ENCODE measurements around the gene NET1. TPM values are rescaled to one million over a fixed set of nuclear protein-coding genes. Genes with fewer than 3 reads are reported as not detected.

The NET1 gene
- total RNA-seq, 1 donor from 2014 or later: 57.7 TPM

- peaks cover 18% of the 10 kb centered on the region for H3K4me1 Mint-ChIP-seq (ENCODE audit: unreplicated experiment)
- peaks cover 6% of the 10 kb centered on the region for H3K27me3 Mint-ChIP-seq (ENCODE audit: unreplicated experiment)
- H3K9me3 Mint-ChIP-seq (ENCODE audit: unreplicated experiment): no peaks in the 10 kb centered on the region
- TF ChIP-seq, protein P1, sequence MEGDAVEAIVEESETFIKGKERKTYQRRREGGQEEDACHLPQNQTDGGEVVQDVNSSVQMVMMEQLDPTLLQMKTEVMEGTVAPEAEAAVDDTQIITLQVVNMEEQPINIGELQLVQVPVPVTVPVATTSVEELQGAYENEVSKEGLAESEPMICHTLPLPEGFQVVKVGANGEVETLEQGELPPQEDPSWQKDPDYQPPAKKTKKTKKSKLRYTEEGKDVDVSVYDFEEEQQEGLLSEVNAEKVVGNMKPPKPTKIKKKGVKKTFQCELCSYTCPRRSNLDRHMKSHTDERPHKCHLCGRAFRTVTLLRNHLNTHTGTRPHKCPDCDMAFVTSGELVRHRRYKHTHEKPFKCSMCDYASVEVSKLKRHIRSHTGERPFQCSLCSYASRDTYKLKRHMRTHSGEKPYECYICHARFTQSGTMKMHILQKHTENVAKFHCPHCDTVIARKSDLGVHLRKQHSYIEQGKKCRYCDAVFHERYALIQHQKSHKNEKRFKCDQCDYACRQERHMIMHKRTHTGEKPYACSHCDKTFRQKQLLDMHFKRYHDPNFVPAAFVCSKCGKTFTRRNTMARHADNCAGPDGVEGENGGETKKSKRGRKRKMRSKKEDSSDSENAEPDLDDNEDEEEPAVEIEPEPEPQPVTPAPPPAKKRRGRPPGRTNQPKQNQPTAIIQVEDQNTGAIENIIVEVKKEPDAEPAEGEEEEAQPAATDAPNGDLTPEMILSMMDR (IDR thresholded peaks at IDR 0.05; ENCODE audit: unreplicated experiment): no peak
- no peak within 1 kb of the TSS for H3K27ac Mint-ChIP-seq (ENCODE audit: unreplicated experiment)
- no peak for DNase-seq (ENCODE audit: low spot score)
- H3K4me3 Mint-ChIP-seq (ENCODE audit: unreplicated experiment): no peak within 1 kb of the TSS
- H3K36me3 Mint-ChIP-seq (ENCODE audit: low read depth, unreplicated experiment): no peaks in the 10 kb centered on the region
Measured at GRCh38 chr10:5499493-5500140, 87.3 kb downstream of the NET1 start, which contains the start of gene CALML5. TSS of gene CALML5 (minus strand) at chr10:5499570. CDS start at chr10:5499438, 132 bp downstream.

DNA sequence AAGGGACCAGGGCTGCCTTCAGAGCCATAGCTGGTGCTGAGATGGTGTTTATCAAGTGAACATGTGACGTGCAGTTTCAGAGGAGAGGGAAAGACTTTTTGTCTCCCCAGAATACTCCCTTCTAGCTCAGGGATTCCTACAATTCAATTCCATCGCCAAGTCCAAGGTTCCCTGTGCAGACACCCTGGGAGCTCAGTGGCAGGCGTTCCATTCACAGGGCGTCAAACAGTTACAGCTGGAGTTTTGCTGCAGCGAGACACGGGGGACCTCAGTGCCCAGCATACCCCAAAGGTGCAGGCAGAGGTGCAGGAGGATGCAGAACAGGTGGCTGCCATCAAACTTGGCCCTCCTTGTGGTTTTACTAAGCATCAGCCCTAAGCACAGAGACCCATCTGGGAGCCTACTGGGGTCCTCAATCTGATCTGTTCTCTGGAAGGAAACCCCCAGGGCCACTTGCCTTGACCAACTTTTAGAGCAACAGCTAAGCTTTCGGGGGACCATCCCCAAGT, 87.9 kb downstream of the NET1 start:
- H3K4me3 Mint-ChIP-seq (ENCODE audit: unreplicated experiment): no peak overlapping the region
- no peaks in the 10 kb centered on the region for H3K9me3 Mint-ChIP-seq (ENCODE audit: unreplicated experiment)
- no peaks in the 10 kb centered on the region for H3K36me3 Mint-ChIP-seq (ENCODE audit: low read depth, unreplicated experiment)
- DNase-seq (ENCODE audit: low spot score): no peak
- peaks cover 6% of the 10 kb centered on the region for H3K27me3 Mint-ChIP-seq (ENCODE audit: unreplicated experiment)
- TF ChIP-seq, protein P1 (IDR thresholded peaks at IDR 0.05; ENCODE audit: unreplicated experiment): no peak
- H3K27ac Mint-ChIP-seq (ENCODE audit: unreplicated experiment): no peak overlapping the region
- peaks cover 18% of the 10 kb centered on the region for H3K4me1 Mint-ChIP-seq (ENCODE audit: unreplicated experiment)

DNA sequence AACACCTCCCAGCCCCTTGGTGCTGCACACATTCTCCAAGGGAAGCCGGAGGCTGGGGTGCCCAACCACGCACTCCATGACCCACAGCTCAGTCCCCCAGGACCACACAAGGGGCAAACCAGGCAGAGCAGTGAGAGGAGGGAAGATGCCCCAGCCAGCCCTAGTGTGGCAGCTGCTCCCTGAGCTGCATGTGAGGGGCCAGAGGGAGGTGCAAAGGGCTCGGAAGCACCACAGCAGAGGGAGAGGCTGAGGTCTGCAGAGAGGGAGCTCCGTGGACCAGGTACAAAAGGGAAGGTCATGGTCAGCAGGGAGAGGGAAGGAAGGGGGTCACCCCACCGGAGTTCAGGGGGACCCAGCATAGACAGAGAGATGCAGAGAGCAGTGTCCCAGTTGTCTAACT, 88.6 kb downstream of the NET1 start:
- Mint-ChIP-seq H3K27me3 (ENCODE audit: unreplicated experiment) (peaks cover 3% of the 10 kb centered on the region), H3K27ac (ENCODE audit: unreplicated experiment) (no peak overlapping the region), H3K9me3 (ENCODE audit: unreplicated experiment) (no peaks in the 10 kb centered on the region), H3K4me1 (ENCODE audit: unreplicated experiment) (peaks cover 18% of the 10 kb centered on the region), H3K4me3 (ENCODE audit: unreplicated experiment) (no peak overlapping the region), H3K36me3 (ENCODE audit: low read depth, unreplicated experiment) (no peaks in the 10 kb centered on the region)
- no peak for DNase-seq (ENCODE audit: low spot score)
- TF ChIP-seq, protein P1 (IDR thresholded peaks at IDR 0.05; ENCODE audit: unreplicated experiment): no peak

DNA sequence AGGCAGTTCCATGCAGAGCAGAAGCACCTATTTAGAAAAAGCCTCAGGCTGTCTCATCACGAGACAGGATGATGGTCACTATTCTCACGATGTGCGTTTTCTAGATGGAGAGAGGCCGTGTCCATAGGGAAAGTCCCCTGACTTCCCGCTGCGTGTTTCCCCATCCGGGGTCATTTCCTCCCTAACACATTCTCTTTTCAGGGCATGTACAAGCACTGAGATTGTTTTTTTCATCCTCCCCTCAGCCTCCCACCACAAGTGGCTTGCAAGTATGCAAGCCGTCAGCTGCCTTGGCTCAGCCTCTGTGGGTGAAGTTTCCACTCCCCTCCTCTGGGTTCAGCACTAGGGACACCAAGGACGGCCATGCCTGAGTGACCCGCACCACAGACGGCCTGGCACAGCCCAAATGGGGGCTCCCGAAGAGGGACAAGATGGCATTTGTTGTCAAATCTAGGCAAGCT, 89.7 kb downstream of the NET1 start:
- no peak overlapping the region for H3K4me3 Mint-ChIP-seq (ENCODE audit: unreplicated experiment)
- no peak for DNase-seq (ENCODE audit: low spot score)

More for the DNA sequence above, 89.7 kb downstream of the NET1 start:
- Mint-ChIP-seq H3K9me3 (ENCODE audit: unreplicated experiment) (no peaks in the 10 kb centered on the region), H3K27me3 (ENCODE audit: unreplicated experiment) (peaks cover 3% of the 10 kb centered on the region), H3K36me3 (ENCODE audit: low read depth, unreplicated experiment) (no peaks in the 10 kb centered on the region), H3K4me1 (ENCODE audit: unreplicated experiment) (peaks cover 18% of the 10 kb centered on the region), H3K27ac (ENCODE audit: unreplicated experiment) (no peak overlapping the region)
- TF ChIP-seq, protein P1 (IDR thresholded peaks at IDR 0.05; ENCODE audit: unreplicated experiment): no peak

Data from endothelial cell (in vitro differentiated cells).